Measurements from ENCODE around the gene SEH1L.

GRCh38 chr18:13005289-13005688, 57.5 kb downstream of the SEH1L start:
- TF ChIP-seq CTCF (conservative IDR thresholded peaks at IDR 0.05 in 1 of 2, IDR thresholded peaks at IDR 0.05 in 1 of 2; ENCODE audit: extremely low read depth in 1 of 2, insufficient read depth in 1 of 2, low read depth in 1 of 2, low read length in 2 of 2) (no peak), EZH2 (IDR thresholded peaks at IDR 0.05; ENCODE audit: borderline replicate concordance, low read length) (no peak)

Data from mammary epithelial cell (primary cell).